Keratinocyte (primary cell): Measurements from ENCODE around the gene LRFN4. TPM values are rescaled to one million over a fixed set of nuclear protein-coding genes. Genes with fewer than 3 reads are reported as not detected.

Experiments used
- DNase-seq: peaks from one replicate; pipeline ENCODE4 v3.0.0-alpha.2; 2011; ENCODE audit warnings: low read depth, missing footprints, low spot score
- FAIRE-seq: peaks from 2 replicates; lab custom pipeline; 2011; peaks lifted over from hg19 to GRCh38; lab: Jason Lieb, UNC
- H2AFZ ChIP-seq: 2 replicates; pipeline ENCODE4 v1.6.0; 2012; ENCODE audit warnings: low read length, control low read depth, inconsistent platforms; ENCODE audit not compliant: control insufficient read depth
- H3K27ac ChIP-seq: 2 replicates; pipeline ENCODE4 v1.5.1; 2011; ENCODE audit warnings: low read length; ENCODE audit not compliant: control insufficient read depth, insufficient read depth
- H3K27me3 ChIP-seq: 3 replicates; pipeline ENCODE4 v1.6.0; 2011; ENCODE audit warnings: low read length; ENCODE audit not compliant: control insufficient read depth, insufficient read depth; ENCODE audit errors: extremely low read depth
- H3K36me3 ChIP-seq, 2 experiments: 2 replicates in 1 of 2; 3 replicates in 1 of 2; pipeline ENCODE4 v1.5.1; 2011; ENCODE audit warnings: low read length in 2 of 2, mild to moderate bottlenecking in 1 of 2; ENCODE audit not compliant: control insufficient read depth in 2 of 2, insufficient read depth in 2 of 2; ENCODE audit errors: extremely low read depth in 1 of 2
- H3K4me1 ChIP-seq: 3 replicates; pipeline ENCODE4 v1.5.1; 2011; ENCODE audit warnings: low read length; ENCODE audit not compliant: control insufficient read depth, insufficient read depth; ENCODE audit errors: extremely low read depth
- H3K4me2 ChIP-seq: 3 replicates; pipeline ENCODE4 v1.6.0; 2011; ENCODE audit warnings: low read depth, low read length; ENCODE audit not compliant: control insufficient read depth, insufficient read depth; ENCODE audit errors: extremely low read depth
- H3K4me3 ChIP-seq, 3 experiments: fragments of 200-600 bp in 1 of 3; sonication (generic) in 1 of 3; 2 replicates in 2 of 3; 3 replicates in 1 of 3; pipeline ENCODE4 v1.5.1; 2011 to 2016; ENCODE audit warnings: low read length in 3 of 3, mild to moderate bottlenecking in 3 of 3, control low read depth in 2 of 3, inconsistent platforms in 1 of 3, low read depth in 1 of 3, mixed read lengths in 1 of 3, mixed run types in 1 of 3, moderate library complexity in 1 of 3; ENCODE audit not compliant: control insufficient read depth in 2 of 3, insufficient read depth in 2 of 3; ENCODE audit errors: extremely low read depth in 1 of 3
- H3K79me2 ChIP-seq: 2 replicates; pipeline ENCODE4 v1.6.0; 2012; ENCODE audit warnings: low read length; ENCODE audit not compliant: control insufficient read depth, insufficient read depth
- H3K9ac ChIP-seq: 3 replicates; pipeline ENCODE4 v1.6.0; 2011; ENCODE audit warnings: low read length; ENCODE audit not compliant: control insufficient read depth, insufficient read depth; ENCODE audit errors: extremely low read depth
- H3K9me1 ChIP-seq: 3 replicates; pipeline ENCODE4 v1.6.0; 2011; ENCODE audit warnings: low read length; ENCODE audit not compliant: control insufficient read depth, insufficient read depth; ENCODE audit errors: extremely low read depth
- H3K9me3 ChIP-seq: 2 replicates; pipeline ENCODE4 v1.5.1; 2012; ENCODE audit warnings: low read depth, low read length; ENCODE audit not compliant: control insufficient read depth
- H4K20me1 ChIP-seq: 3 replicates; pipeline ENCODE4 v1.6.0; 2011; ENCODE audit warnings: low read length; ENCODE audit not compliant: control insufficient read depth, insufficient read depth; ENCODE audit errors: extremely low read depth
- EZH2 ChIP-seq: IDR thresholded peaks from one replicate; pipeline ENCODE4 v1.6.1; 2012; ENCODE audit warnings: inconsistent platforms, mild to moderate bottlenecking, low read length, moderate library complexity
- dilution Hi-C: fragments of 300-500 bp; cut with MboI; formaldehyde crosslinking; loops from one replicate; pipeline ENCODE4 v1.7.0; 2020; ENCODE audit warnings: low sequenced_read_pairs; ENCODE audit not compliant: extremely low pct_ligation_motif_present
- polyA plus RNA-seq, 5 experiments: library from polyadenylated mRNA; depleted of rRNA in 3 of 5; stranded (reverse) in 3 of 5; stranded (forward) in 1 of 5; unstranded in 1 of 5; fragments of >200 nt; gene quantifications; 1 replicate in 1 of 5; 2 replicates in 3 of 5; 3 replicates in 1 of 5; pipeline versions ENCODE4 v1.2.1 to v1.2.3, GENCODE V29; 2011 to 2012; ENCODE audit warnings: missing spikeins in 2 of 5, low read depth in 1 of 5, low replicate concordance in 1 of 5
- TF ChIP-seq, protein P1 (sequence below), 3 experiments: IDR thresholded peaks in 1 of 3; conservative IDR thresholded peaks in 1 of 3; optimal IDR thresholded peaks in 1 of 3; 2 replicates in 2 of 3; 3 replicates in 1 of 3; pipeline versions ENCODE3 to v1.5.1; 2011; ENCODE audit warnings: low read length in 3 of 3, mild to moderate bottlenecking in 3 of 3, moderate library complexity in 2 of 3, control low read depth in 1 of 3, inconsistent platforms in 1 of 3; ENCODE audit not compliant: insufficient read depth in 2 of 3; ENCODE audit errors: extremely low read depth in 1 of 3

LRFN4 gene
- polyA plus RNA-seq, 1 donor (not counting 4 experiments of a cell fraction or from before 2014, with no cell fraction given), result 1.1 TPM

DNA sequence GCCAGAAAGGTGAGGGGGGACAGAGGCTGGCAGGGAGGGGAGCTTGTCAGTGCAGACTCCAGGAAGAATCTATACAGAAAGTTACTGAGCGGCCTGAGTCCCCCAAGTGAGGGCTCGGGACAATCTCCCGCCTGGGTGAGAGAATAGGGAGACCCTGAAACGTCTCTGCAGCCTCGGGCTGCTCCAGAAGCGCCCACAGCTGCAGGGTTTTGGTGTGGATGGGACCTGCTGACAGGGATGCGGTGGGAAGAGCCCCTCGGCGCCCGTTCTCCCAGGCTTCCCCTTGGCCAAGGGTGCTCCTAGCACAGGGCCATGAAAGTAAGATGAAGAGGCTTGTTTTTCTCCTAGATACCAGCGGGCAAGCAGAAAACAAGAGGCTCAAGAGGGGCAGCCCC is 14.4 kb upstream of the LRFN4 start:
- DNase-seq, result no peak
- Histone ChIP-seq H3K27me3 (no peaks in the 10 kb centered on the region), H2AFZ (no peak overlapping the region), H3K27ac (peak overlapping the region; percentile 95), H3K4me2 (peak overlapping the region; percentile 100), H3K4me3 (peak overlapping the region; percentile 87 to 94 (median 87)), H3K79me2 (peaks cover 40% of the 10 kb centered on the region), H3K9me3 (no peaks in the 10 kb centered on the region), H3K36me3 (peaks cover 16 to 50% of the 10 kb centered on the region in 2 experiments), H3K9ac (peak overlapping the region; percentile 99), H4K20me1 (no peaks in the 10 kb centered on the region), H3K4me1 (peaks cover 22% of the 10 kb centered on the region), H3K9me1 (no peaks in the 10 kb centered on the region)
- TF ChIP-seq, protein P1, sequence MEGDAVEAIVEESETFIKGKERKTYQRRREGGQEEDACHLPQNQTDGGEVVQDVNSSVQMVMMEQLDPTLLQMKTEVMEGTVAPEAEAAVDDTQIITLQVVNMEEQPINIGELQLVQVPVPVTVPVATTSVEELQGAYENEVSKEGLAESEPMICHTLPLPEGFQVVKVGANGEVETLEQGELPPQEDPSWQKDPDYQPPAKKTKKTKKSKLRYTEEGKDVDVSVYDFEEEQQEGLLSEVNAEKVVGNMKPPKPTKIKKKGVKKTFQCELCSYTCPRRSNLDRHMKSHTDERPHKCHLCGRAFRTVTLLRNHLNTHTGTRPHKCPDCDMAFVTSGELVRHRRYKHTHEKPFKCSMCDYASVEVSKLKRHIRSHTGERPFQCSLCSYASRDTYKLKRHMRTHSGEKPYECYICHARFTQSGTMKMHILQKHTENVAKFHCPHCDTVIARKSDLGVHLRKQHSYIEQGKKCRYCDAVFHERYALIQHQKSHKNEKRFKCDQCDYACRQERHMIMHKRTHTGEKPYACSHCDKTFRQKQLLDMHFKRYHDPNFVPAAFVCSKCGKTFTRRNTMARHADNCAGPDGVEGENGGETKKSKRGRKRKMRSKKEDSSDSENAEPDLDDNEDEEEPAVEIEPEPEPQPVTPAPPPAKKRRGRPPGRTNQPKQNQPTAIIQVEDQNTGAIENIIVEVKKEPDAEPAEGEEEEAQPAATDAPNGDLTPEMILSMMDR (optimal IDR thresholded peaks at IDR 0.05 in 1 of 3, IDR thresholded peaks at IDR 0.05 in 1 of 3, conservative IDR thresholded peaks at IDR 0.05 in 1 of 3; ENCODE audit: extremely low read depth in 1 of 3, insufficient read depth in 2 of 3, low read length in 3 of 3), result no peak
- TF ChIP-seq EZH2, result no peak
- no peak for FAIRE-seq
- dilution Hi-C loops, result no loop called here

GRCh38 chr11:66842896-66843775 is 13.7 kb upstream of the LRFN4 start, which contains the start of gene RCE1:
RCE1 (plus strand) TSS chr11:66843441; CDS start chr11:66843456, 15 bp downstream.
- Histone ChIP-seq H3K27me3 (no peaks in the 10 kb centered on the region), H3K36me3 (peaks cover 13 to 49% of the 10 kb centered on the region in 2 experiments), H3K4me1 (peaks cover 22% of the 10 kb centered on the region), H3K9ac (peak within 1 kb of the TSS; percentile 99), H4K20me1 (no peaks in the 10 kb centered on the region), H2AFZ (peak within 1 kb of the TSS; percentile 85), H3K9me3 (no peaks in the 10 kb centered on the region), H3K4me3 (peak within 1 kb of the TSS; percentile 87 to 94 (median 87)), H3K4me2 (peak within 1 kb of the TSS; percentile 100), H3K27ac (peak within 1 kb of the TSS; percentile 95), H3K9me1 (no peaks in the 10 kb centered on the region), H3K79me2 (peaks cover 40% of the 10 kb centered on the region)
- DNase-seq (no peak), FAIRE-seq (no peak)
- TF ChIP-seq EZH2, result no peak
- TF ChIP-seq, protein P1 (optimal IDR thresholded peaks at IDR 0.05 in 1 of 3, IDR thresholded peaks at IDR 0.05 in 1 of 3, conservative IDR thresholded peaks at IDR 0.05 in 1 of 3; ENCODE audit: extremely low read depth in 1 of 3, insufficient read depth in 2 of 3, low read length in 3 of 3), result no peak
- dilution Hi-C loops, result no loop called here
